Mucosa of stomach (tissue), 1 donor: Measurements from ENCODE around the gene ZBTB20.

Experiments used
- H3K27me3 ChIP-seq: one replicate; pipeline ENCODE4 v1.7.0; 2013; ENCODE audit warnings: mild to moderate bottlenecking, low read length; ENCODE audit not compliant: control insufficient read depth, insufficient read depth
- H3K36me3 ChIP-seq: one replicate; pipeline ENCODE4 v1.7.0; 2013; ENCODE audit warnings: low read length; ENCODE audit not compliant: control insufficient read depth, insufficient read depth
- H3K4me1 ChIP-seq: one replicate; pipeline ENCODE4 v1.7.0; 2013; ENCODE audit warnings: mild to moderate bottlenecking, low read length; ENCODE audit not compliant: control insufficient read depth, insufficient read depth
- H3K4me3 ChIP-seq: one replicate; pipeline ENCODE4 v1.7.0; 2013; ENCODE audit warnings: low read length
- H3K9ac ChIP-seq: one replicate; pipeline ENCODE4 v1.7.0; 2013; ENCODE audit warnings: mild to moderate bottlenecking, low read length, moderate library complexity
- H3K9me3 ChIP-seq: one replicate; pipeline ENCODE4 v1.7.0; 2013; ENCODE audit warnings: mild to moderate bottlenecking, low read length, moderate library complexity; ENCODE audit not compliant: control insufficient read depth
- donor health status: Pancreatic carcinoma.

Gene ZBTB20

DNA sequence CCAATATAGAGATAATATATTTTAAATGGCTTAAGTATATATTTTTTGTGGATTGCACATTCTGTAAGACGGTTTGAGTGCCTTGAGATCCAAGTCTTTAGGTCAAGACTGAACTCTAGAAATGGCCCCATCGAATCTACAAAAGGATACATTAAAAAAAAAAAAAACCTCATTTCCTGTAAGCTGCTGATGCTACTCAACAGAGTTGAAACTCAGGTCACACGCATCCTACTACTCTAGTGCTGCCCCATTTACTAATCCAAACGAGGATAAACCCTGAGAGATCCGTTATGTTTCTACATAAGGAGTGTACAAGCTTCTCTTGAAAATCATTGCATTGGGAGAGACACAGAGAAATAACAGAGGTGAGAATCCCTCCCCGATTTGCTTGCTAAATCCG lies 666.0 kb downstream of the ZBTB20 start:
- H3K9me3 ChIP-seq, result no peaks in the 10 kb centered on the region
- H3K4me3 ChIP-seq, result no peak overlapping the region
- no peaks in the 10 kb centered on the region for H3K4me1 ChIP-seq
- H3K9ac ChIP-seq, result no peak overlapping the region
- H3K36me3 ChIP-seq, result no peaks in the 10 kb centered on the region
- H3K27me3 ChIP-seq, result no peaks in the 10 kb centered on the region

DNA sequence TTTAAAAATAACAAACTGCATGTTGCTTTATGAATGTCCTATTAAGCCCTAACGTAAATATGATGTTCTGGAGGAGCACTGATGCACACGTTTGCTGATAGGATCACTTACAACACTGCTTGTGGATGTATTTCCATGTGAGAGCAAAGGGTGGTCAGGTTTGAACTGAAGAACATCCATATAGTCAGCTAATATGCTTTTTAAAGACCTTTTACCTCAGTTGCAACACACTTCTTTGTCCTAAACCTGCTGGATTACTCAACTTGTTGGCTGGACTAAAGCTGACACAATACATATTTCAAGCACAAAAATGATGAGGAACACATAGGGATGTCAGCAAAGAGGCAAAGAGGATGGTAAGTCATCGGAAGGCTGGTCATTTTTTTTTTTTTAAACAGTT lies 666.6 kb downstream of the ZBTB20 start:
- Histone ChIP-seq H3K4me3 (no peak overlapping the region), H3K9me3 (no peaks in the 10 kb centered on the region), H3K4me1 (no peaks in the 10 kb centered on the region), H3K9ac (no peak overlapping the region), H3K36me3 (no peaks in the 10 kb centered on the region), H3K27me3 (no peaks in the 10 kb centered on the region)

DNA sequence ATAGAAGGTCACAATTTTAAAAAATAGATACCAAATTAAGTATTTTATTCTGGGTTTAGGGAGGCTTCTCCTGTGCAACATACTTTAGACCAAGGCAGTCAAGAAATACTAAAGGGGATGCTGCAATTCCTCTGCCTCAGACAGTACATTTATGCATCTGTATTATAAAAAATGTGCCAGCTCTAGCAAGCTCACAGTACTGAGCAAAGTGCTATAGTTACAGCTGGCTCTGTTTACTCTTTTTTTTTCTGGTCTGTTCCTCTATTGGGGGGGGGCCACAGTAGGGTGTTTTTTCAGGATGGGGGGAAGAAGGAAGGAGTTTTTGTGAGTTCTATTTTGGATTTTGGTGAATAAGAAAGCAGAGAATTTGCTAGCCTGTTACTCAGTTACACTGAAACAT lies 668.3 kb downstream of the ZBTB20 start:
- Histone ChIP-seq H3K9me3 (no peaks in the 10 kb centered on the region), H3K4me1 (no peaks in the 10 kb centered on the region), H3K27me3 (no peaks in the 10 kb centered on the region), H3K4me3 (no peak overlapping the region), H3K9ac (no peak overlapping the region), H3K36me3 (no peaks in the 10 kb centered on the region)

GRCh38 chr3:114476511-114476910 lies 670.6 kb downstream of the ZBTB20 start:
- no peaks in the 10 kb centered on the region for H3K36me3 ChIP-seq
- no peaks in the 10 kb centered on the region for H3K9me3 ChIP-seq
- H3K9ac ChIP-seq, result no peak overlapping the region

GRCh38 chr3:114471478-114471877 lies 675.6 kb downstream of the ZBTB20 start:
- H3K36me3 ChIP-seq, result no peaks in the 10 kb centered on the region
- H3K9ac ChIP-seq, result no peak overlapping the region
- H3K4me1 ChIP-seq, result peaks cover 6% of the 10 kb centered on the region
- H3K27me3 ChIP-seq, result no peaks in the 10 kb centered on the region
- no peak overlapping the region for H3K4me3 ChIP-seq
- H3K9me3 ChIP-seq, result no peaks in the 10 kb centered on the region

More at GRCh38 chr3:114476511-114476910, 670.6 kb downstream of the ZBTB20 start:
- Histone ChIP-seq H3K4me3 (no peak overlapping the region), H3K4me1 (no peaks in the 10 kb centered on the region), H3K27me3 (no peaks in the 10 kb centered on the region)

GRCh38 chr3:114469070-114469469 lies 678.0 kb downstream of the ZBTB20 start:
- no peaks in the 10 kb centered on the region for H3K36me3 ChIP-seq
- no peak overlapping the region for H3K4me3 ChIP-seq
- H3K9ac ChIP-seq, result no peak overlapping the region
- no peaks in the 10 kb centered on the region for H3K9me3 ChIP-seq
- no peaks in the 10 kb centered on the region for H3K27me3 ChIP-seq
- H3K4me1 ChIP-seq, result peaks cover 6% of the 10 kb centered on the region

- no peaks in the 10 kb centered on the region for H3K36me3 ChIP-seq
- H3K4me3 ChIP-seq, result no peak overlapping the region
- no peaks in the 10 kb centered on the region for H3K9me3 ChIP-seq
- H3K4me1 ChIP-seq, result peaks cover 6% of the 10 kb centered on the region
- H3K27me3 ChIP-seq, result no peaks in the 10 kb centered on the region
- H3K9ac ChIP-seq, result no peak overlapping the region
These were observed 680.3 kb downstream of the ZBTB20 start for GRCh38 chr3:114466816-114467215.

GRCh38 chr3:114466251-114466650 lies 680.8 kb downstream of the ZBTB20 start:
- H3K9ac ChIP-seq, result no peak overlapping the region
- H3K9me3 ChIP-seq, result no peaks in the 10 kb centered on the region
- no peak overlapping the region for H3K4me3 ChIP-seq
- H3K27me3 ChIP-seq, result no peaks in the 10 kb centered on the region
- H3K4me1 ChIP-seq, result peaks cover 6% of the 10 kb centered on the region
- no peaks in the 10 kb centered on the region for H3K36me3 ChIP-seq

- no peaks in the 10 kb centered on the region for H3K27me3 ChIP-seq
- no peak overlapping the region for H3K4me3 ChIP-seq
- H3K9ac ChIP-seq, result no peak overlapping the region
- H3K36me3 ChIP-seq, result no peaks in the 10 kb centered on the region
- no peaks in the 10 kb centered on the region for H3K9me3 ChIP-seq
- H3K4me1 ChIP-seq, result peaks cover 6% of the 10 kb centered on the region
These were observed 682.5 kb downstream of the ZBTB20 start for GRCh38 chr3:114464548-114464947.

DNA sequence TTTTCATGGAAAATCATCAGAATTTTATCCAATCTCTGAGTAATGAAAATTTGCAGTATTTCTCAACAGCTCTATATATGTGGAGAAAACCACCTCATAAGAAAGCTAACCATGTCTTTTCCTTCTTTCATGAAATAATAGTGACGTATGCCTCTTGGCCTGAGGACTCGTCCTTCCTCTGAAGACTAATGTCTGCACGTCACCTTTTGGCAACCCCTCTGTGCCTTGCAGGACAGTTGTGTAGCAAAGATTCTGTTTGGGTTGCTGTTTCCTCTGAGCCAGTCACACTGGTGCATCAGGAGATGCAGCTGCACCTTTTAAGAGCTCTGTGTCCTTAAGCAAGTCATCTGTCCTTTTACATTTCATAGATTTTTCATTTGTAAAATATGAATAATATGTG lies 684.3 kb downstream of the ZBTB20 start:
- Histone ChIP-seq H3K27me3 (no peaks in the 10 kb centered on the region), H3K4me1 (no peaks in the 10 kb centered on the region), H3K9ac (no peak overlapping the region), H3K4me3 (no peak overlapping the region), H3K36me3 (no peaks in the 10 kb centered on the region), H3K9me3 (no peaks in the 10 kb centered on the region)

GRCh38 chr3:114460459-114460858 lies 686.6 kb downstream of the ZBTB20 start:
- H3K27me3 ChIP-seq, result no peaks in the 10 kb centered on the region
- H3K9ac ChIP-seq, result no peak overlapping the region
- no peak overlapping the region for H3K4me3 ChIP-seq
- no peaks in the 10 kb centered on the region for H3K9me3 ChIP-seq
- H3K4me1 ChIP-seq, result no peaks in the 10 kb centered on the region
- H3K36me3 ChIP-seq, result no peaks in the 10 kb centered on the region

GRCh38 chr3:114456742-114457141 lies 690.3 kb downstream of the ZBTB20 start:
- peaks cover 8% of the 10 kb centered on the region for H3K27me3 ChIP-seq
- H3K9me3 ChIP-seq, result no peaks in the 10 kb centered on the region
- H3K9ac ChIP-seq, result no peak overlapping the region
- no peaks in the 10 kb centered on the region for H3K36me3 ChIP-seq
- peaks cover 7% of the 10 kb centered on the region for H3K4me1 ChIP-seq
- H3K4me3 ChIP-seq, result no peak overlapping the region

GRCh38 chr3:114455432-114455831 lies 691.7 kb downstream of the ZBTB20 start:
- no peak overlapping the region for H3K9ac ChIP-seq
- H3K4me3 ChIP-seq, result no peak overlapping the region
- H3K4me1 ChIP-seq, result peaks cover 13% of the 10 kb centered on the region
- H3K9me3 ChIP-seq, result no peaks in the 10 kb centered on the region
- H3K27me3 ChIP-seq, result peaks cover 8% of the 10 kb centered on the region
- no peaks in the 10 kb centered on the region for H3K36me3 ChIP-seq
